HG03139 (cell line): ENCODE measurements around the gene EPOP.

Source experiments
- ATAC-seq: cut with Tn5 transposase; IDR thresholded peaks from one replicate; pipeline ENCODE4 v1.9.1; 2021; ENCODE audit not compliant: unreplicated experiment

EPOP gene

GRCh38 chr17:38705803-38706504, 31.2 kb upstream of the EPOP start:
- no peak for ATAC-seq

DNA sequence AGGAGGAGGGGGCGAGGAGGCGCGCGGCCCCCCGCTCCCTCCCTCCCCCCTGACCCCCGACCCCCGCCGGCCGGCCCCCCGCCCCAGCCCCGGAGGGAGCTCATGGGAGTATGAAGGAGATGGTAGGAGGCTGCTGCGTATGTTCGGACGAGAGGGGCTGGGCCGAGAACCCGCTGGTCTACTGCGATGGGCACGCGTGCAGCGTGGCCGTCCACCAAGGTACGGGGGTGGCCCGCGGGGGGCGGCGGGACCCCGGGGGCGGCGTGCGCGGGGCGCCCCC, 30.7 kb upstream of the EPOP start:
- no peak for ATAC-seq

DNA sequence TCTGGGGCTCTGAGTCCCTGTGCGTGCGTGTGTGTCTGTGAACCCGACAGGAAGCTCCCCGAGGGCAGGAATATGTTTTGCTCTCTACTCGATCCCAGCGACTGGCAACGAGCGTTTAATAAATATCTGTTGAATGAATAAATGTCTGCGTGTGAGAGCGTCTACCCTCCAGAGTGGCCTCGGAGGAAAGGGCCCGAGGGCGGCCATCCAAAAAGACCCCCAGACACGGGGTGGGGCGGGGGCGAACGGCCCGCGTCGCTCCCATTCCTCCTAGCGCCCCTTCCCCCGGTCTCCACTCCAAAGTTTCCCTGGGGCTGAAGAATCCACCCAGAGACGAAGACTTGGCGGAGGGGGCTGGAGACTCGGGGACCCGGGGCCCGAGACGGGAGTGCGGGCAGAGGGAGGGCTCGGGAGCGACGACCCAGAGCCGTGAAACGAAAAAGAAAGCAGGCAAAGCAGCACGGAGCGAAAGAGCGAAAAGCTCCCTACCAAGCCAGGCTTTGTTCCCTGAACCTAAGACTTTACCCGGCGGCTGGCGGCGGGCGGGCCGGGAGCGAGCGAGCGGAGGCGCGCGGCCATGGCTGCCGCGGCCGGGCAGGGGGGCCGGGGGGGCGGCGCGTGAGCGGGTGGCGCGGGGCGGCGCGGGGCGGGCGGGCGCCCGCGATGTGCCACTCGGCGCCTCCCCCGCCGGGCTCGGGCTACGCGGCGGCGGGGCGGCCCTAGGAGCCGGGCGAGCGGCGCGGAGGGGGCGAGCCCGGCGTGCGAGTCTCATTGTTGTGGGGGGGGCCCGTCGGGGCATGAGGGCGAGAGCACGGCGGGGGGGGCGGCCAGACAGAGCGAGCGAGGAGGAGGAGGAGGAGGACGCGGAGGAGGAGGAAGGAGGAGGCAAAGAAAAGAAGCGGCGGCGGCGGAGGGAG, 30.1 kb upstream of the EPOP start, which contains the start of gene MLLT6:
TSS of gene MLLT6 (plus strand) at position 668 of the 917 bp plus-strand sequence. CDS start 360 bp downstream, outside the sequence.
- no peak for ATAC-seq

- ATAC-seq: no peak
Measured at GRCh38 chr17:38703742-38704605, 29.2 kb upstream of the EPOP start.

DNA sequence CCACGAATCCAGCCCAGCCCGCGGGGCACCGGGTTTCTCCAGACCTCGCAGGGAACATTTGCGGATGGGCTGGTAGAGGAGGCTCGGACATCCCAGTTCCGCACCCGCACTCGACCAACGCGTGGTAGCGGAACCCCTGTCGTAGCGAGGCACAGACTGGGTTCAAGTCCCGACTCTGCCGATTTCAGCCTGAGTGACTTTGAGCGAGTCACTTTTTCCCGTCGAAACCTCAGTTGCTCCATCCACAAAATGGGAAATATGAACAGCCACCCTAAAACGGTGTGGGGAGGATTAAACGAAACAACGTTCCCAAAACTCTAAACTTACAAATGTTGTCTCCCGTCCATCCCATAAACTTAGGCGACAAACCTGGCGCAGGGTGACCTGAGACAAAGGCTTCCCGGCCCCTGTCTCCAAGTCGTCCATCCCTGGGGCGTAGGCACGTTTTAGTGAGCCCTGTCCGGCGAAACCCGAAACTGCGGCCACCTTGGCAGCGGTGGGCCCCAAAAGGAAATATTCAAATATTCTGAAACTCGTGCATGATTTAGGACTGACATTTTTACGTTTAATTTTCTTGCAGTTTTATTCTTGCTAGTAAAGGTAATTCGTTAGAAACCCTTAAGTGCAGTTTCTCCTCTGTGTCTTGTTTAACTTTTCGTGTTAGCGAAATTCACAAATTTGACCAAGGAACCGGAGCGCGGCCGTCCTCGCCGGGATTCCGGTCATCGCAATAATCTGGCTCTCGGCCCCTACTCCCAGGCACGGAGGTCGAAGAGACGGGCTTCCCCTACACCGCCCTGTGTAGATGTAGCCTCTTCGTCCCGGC, 28.4 kb upstream of the EPOP start:
- ATAC-seq: no peak

GRCh38 chr17:38702166-38702915, 27.6 kb upstream of the EPOP start:
- no peak for ATAC-seq

GRCh38 chr17:38701504-38702165, 26.9 kb upstream of the EPOP start:
- no peak for ATAC-seq

GRCh38 chr17:38698760-38699159, 24.0 kb upstream of the EPOP start:
- ATAC-seq: no peak

DNA sequence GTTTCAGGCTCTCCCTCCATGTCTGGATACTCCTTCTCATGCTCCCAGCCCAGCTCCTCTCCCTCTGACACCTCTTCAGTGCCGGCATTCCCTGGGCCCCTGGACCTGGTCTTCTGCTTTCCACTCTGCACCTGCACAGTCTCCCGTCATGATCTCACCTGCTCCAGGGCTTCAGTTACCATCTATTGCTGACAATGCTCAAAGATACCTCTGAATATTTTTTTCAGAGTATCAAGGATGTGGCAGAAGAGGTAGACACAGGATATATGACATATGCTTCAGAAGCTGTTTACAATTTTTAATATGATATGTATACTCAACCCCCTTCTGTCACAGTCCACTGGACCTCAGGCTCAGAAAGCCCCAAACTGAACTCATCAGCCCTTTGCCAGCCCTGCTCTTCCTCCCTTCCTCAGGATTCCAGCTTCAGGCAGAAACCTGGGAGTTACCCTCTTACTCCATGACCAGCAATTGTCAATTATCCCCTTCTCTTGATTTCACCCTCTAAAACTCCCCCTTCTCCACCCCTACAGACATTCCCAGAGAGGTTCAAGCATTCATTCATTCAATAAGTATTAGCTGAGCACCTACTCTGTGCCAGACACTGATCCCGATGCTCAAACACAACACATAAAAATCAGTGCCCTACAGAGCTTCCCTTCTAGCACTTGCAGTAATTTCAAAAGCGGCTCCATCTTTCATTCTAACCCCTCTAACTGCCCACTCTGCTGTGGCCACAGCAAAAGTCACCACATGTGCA, 22.5 kb upstream of the EPOP start:
- no peak for ATAC-seq

GRCh38 chr17:38693700-38694329, 19.1 kb upstream of the EPOP start:
- no peak for ATAC-seq

- ATAC-seq: no peak
Measured at GRCh38 chr17:38691154-38691553, 16.4 kb upstream of the EPOP start.

DNA sequence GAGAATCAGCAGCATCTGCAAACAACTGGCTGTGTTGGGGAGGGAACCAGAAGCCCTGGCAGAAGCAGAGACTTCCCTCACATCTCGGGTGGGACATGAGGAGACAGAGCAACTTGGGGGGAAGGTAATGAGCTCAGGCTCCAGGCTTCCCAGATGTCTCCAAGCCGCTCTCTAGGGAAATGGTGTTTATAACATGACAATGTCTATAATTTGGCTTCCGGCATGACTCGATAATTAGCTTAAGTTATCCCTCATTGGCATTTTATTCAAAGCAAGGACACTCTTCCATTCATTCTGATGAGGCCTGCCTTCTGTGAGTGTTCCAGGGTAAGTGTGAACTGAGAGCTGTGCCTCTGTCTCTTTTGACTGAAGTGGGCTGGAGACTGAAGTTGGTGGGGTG, 15.6 kb upstream of the EPOP start:
- ATAC-seq: no peak

DNA sequence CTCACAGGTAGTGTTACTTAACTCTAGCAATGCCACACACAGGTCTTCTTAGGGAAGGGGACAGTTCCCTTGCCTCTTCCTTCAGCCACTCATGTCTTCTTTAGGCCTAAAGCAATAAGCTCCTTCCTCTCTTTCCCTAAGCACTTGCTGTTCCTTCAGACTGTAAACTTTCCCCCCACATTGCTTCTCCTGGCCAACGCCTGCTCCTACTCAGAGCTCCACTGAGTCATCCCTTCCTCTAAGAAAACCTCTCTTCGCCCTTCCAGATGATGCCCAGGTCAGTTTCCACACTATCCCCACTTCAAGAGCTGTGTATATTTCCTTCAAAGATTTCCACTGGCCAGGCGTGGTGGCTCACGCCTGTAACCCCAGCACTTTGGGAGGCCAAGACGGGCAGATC, 12.5 kb upstream of the EPOP start:
- no peak for ATAC-seq

DNA sequence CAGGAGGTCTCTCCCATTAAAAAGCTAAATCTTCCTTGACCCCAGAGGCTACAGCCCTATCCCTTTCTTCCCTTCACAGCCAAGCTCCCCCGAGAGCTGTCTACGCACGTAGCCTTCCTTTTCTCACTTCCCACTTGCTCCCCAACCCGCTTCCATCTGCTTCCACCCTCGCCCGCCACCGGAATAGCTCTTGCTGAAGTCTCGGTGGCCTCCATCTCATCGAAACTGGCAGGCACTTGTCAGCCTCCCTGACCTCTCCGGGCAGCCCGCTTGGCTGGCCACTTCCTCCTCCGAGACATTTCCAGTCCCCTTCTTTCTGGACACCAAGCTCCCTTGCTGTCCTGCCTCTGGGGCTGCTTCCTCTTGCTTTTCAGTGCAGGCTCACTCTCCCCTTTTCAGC, 10.7 kb upstream of the EPOP start:
- no peak for ATAC-seq

DNA sequence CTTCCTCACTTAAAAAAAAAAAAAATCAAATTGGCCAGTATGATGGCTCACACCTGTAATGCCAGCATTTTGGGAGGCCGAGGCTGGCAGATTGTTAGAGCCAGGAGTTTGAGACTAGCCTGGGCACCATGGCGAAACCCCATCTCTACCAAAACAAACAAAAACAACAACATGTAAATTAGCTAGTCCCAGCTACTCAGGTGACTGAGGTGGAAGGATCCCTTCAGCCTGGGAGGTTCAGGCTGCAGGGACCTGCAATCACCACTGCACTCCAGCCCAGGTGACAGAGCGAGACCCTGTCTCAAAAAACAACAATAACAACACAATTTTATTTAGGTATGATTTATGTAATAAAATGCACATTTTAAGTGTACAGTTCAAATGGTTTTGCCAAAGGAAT, 6.3 kb upstream of the EPOP start:
- ATAC-seq: no peak

DNA sequence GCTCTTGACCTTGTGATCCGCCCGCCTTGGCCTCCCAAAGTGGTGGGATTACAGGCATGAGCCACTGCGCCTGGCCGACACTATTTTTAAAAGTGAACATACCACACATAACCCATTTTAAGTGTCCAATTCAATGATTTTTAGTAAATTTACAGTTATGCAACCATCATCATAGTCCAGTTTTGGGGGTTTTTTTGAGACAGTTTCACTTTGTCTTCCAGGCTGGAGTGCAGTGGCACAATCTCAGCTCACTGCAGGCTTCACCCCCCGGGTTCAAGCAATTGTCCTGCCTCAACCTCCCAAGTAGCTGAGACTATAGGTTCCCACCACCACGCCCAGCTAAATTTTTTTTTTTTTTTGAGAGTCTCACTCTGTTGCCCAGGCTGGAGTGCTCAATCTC, 3.1 kb upstream of the EPOP start:
- ATAC-seq: no peak

- ATAC-seq: no peak
Measured at GRCh38 chr17:38676706-38677504, 2.1 kb upstream of the EPOP start.
